Raji (cell line): Measurements from ENCODE around the gene TMEM233.

Source experiments
- POLR2A ChIP-seq: IDR thresholded peaks from 2 replicates; pipeline ENCODE4 v1.6.1; 2011; ENCODE audit warnings: low read depth, low read length, control low read depth; ENCODE audit not compliant: insufficient read depth

The TMEM233 gene

GRCh38 chr12:119630962-119631550 lies 37.5 kb downstream of the TMEM233 start:
- TF ChIP-seq POLR2A = no peak

GRCh38 chr12:119631930-119632678 lies 38.5 kb downstream of the TMEM233 start:
- TF ChIP-seq POLR2A = no peak

- TF ChIP-seq POLR2A = no peak
These were observed 41.2 kb downstream of the TMEM233 start for GRCh38 chr12:119634743-119635142.

- no peak for TF ChIP-seq POLR2A
These were observed 49.4 kb downstream of the TMEM233 start for GRCh38 chr12:119642986-119643385.

GRCh38 chr12:119644930-119645329 lies 51.4 kb downstream of the TMEM233 start:
- no peak for TF ChIP-seq POLR2A

- no peak for TF ChIP-seq POLR2A
These were observed 52.0 kb downstream of the TMEM233 start for GRCh38 chr12:119645535-119646059.

- TF ChIP-seq POLR2A = no peak
These were observed 55.7 kb downstream of the TMEM233 start for GRCh38 chr12:119649202-119649808.

GRCh38 chr12:119652665-119653064 lies 59.1 kb downstream of the TMEM233 start:
- no peak for TF ChIP-seq POLR2A

- TF ChIP-seq POLR2A = no peak
These were observed 65.8 kb downstream of the TMEM233 start for GRCh38 chr12:119659289-119659897.

GRCh38 chr12:119660076-119660475 lies 66.5 kb downstream of the TMEM233 start:
- no peak for TF ChIP-seq POLR2A

- TF ChIP-seq POLR2A = no peak
These were observed 68.3 kb downstream of the TMEM233 start for GRCh38 chr12:119661882-119662281.

- no peak for TF ChIP-seq POLR2A
These were observed 71.1 kb downstream of the TMEM233 start for GRCh38 chr12:119664642-119665041.

- no peak for TF ChIP-seq POLR2A
These were observed 71.8 kb downstream of the TMEM233 start for GRCh38 chr12:119665164-119665929.

GRCh38 chr12:119666226-119666795 lies 72.7 kb downstream of the TMEM233 start:
- TF ChIP-seq POLR2A = no peak

GRCh38 chr12:119666900-119667576 lies 73.5 kb downstream of the TMEM233 start:
- TF ChIP-seq POLR2A = no peak
